ENCODE measurements around the gene SAE1.
"Not testable (repeated sequence)": the region's sequence is repeated elsewhere in the genome, so short reads cannot be mapped to it uniquely, and the experiment has no call there.

SAE1 gene

DNA sequence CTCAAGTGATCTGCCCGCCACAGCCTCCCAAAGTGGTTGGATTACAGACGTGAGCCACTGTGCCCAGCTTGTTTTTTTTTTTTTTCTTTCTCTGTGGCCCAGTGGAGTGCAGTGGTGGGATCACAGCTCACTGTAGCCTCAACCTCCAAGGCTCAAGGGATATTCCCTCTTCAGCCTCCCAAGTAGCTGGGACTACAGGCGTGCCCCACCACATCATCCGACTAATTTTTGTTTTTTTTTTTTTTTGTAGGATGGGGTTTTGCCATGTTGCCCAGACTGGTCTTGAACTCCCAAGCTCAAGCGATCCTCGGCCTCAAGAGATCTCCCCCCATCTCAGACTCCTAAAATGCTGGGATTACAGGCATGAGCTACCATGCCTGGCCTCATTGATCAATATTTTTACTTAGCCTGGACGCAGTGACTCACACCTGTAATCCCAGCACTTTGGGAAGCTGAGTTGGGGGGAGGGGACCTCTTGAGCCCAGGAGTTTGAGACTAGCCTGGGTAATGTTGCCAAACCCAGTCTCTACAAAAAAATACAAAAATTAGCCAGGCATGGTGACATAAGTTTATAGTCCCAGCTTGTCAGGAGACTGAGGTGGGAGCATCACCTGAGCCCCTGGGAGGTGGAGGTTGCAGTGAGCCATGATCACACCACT lies 1.7 kb downstream of the SAE1 start:
- no peak for DNase-seq

- DNase-seq = no peak
Measured at GRCh38 chr19:47133021-47133471, 2.4 kb downstream of the SAE1 start.

DNA sequence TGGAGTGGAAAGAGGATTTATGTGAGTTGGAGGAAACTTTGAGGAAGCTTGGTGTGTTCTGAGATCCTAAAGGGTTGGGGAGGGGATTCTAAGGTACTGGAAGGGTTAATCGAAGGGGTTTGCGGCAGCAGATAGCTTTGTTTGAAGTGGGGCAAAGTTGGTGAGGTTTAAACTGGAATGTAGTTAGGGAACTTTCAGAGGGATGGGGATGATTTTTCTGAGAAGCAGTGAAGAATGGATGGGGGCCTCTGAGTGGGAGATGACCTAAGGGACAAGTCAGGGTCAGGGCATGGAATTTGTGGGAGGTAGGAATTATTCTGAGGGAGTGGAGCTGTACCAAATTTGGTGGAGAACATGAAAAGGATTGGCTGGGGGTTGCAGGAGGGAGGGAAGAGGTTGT lies 3.9 kb downstream of the SAE1 start:
- no peak for DNase-seq

DNA sequence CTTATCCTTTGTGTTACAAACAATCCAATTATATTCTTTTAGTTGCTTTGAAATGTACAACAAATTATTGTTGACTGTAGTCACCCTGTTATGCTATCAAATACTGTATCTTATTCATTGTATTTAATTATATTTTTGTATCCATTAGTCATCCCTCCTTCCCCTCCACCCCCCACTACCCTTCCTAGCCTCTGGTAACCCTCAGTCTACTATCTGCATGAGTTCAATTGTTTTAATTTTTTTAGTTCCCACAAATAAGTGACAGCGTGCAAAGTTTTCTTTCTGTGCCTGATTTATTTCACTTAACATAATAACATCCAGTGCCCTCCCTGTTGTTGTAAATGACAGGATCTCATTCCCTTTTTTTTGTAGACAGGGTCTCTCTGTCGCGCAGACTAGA lies 4.5 kb downstream of the SAE1 start:
- no peak for DNase-seq

DNA sequence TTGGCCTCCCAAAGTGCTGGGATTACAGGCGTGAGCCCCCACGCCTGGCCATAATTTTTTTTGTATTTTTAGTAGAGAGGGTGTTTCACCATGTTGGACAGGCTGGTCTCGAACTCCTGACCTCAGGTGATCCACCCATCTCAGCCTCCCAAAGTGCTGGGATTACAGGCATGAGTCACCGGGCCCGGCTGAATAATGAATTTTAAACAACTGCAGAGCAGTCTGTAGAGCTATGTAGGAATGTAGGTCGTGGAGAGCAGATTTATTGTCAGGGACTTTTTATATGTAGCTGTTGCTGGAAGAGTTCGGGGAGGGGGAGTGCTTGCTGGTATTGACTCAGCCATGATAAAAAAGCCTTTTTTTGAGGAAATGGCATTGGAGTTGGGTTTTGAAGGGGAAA lies 10.6 kb downstream of the SAE1 start:
- not testable (repeated sequence) for DNase-seq

DNA sequence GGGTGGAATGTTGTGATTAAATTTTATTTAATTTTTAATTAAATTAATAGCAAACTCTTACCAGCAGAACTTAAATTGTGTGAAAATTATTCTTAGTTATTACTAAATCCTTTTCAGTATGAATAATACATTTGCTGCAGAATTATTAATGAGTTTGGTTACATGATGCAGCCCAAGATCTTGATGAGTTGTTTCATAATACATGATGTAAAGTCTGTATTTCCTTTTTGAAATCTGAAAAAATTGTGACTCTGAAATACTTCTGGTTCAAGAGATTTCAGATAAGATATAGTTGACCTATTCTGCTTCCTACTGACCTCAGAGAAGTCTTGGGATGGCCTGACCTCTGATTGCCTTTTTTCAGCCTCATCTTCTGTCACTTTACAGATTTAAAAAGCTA lies 11.1 kb downstream of the SAE1 start:
- DNase-seq = no peak

DNA sequence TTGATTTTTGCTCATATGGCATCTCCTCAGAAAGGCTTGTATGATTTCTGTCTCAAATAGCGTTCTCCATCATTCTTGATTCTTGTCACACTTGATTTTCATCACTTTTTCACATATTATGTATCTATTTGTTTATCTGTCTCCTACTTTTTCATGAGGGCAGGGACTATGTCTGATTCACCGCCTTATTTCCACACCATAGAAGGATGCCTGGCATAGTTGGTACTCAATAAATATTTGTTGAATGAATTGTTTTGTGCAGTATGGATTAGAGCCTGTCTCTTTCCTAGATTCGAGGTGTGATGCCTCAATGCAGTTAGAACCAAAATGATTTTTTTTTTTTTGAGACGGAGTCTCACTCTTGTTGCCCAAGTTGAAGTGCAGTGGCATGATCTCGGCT lies 12.1 kb downstream of the SAE1 start:
- no peak for DNase-seq

GRCh38 chr19:47143322-47144073 lies 12.9 kb downstream of the SAE1 start:
- no peak for DNase-seq

- DNase-seq = no peak
Measured at GRCh38 chr19:47144630-47145029, 14.0 kb downstream of the SAE1 start.

GRCh38 chr19:47145639-47146486 lies 15.2 kb downstream of the SAE1 start:
- DNase-seq = no peak

DNA sequence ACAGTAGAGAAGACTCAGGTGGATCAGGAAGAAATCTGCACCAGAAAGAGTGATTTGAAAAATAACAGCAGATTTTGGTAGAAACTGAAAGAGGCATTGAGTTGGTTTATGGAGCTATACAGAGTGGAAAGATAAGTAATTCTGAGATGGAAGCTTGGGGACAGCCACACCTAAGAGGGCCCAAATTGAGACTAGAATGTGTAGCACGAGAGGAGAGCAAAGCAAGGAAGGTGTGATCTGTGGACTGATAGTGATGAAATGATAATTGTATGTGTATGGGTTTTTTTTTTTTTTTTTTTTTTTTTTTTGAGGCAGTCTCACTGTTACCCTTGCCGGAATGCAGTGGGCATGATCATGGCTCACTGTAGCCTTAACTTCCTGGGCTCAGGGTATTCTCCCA lies 16.3 kb downstream of the SAE1 start:
- DNase-seq = no peak

- no peak for DNase-seq
Measured at GRCh38 chr19:47151627-47152026, 21.0 kb downstream of the SAE1 start.

GRCh38 chr19:47152205-47152604 lies 21.6 kb downstream of the SAE1 start:
- DNase-seq = no peak

DNA sequence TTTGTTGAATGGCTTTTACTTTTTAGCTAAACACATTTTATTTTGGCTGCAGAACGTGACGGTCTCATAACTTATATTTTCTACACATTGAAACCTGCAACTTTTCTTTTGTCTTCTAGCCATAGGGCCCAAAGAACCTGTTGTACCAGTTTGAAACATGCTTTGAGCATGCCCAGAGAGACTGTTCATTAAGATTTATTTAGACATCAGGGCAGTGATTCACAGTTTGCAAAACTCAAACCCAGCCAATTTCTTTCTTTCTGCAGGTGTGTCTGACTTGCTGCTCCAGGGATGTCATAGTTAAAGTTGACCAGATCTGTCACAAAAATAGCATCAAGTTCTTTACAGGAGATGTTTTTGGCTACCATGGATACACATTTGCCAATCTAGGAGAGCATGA lies 22.0 kb downstream of the SAE1 start:
- DNase-seq = no peak

GRCh38 chr19:47153266-47153665 lies 22.6 kb downstream of the SAE1 start:
- no peak for DNase-seq

DNA sequence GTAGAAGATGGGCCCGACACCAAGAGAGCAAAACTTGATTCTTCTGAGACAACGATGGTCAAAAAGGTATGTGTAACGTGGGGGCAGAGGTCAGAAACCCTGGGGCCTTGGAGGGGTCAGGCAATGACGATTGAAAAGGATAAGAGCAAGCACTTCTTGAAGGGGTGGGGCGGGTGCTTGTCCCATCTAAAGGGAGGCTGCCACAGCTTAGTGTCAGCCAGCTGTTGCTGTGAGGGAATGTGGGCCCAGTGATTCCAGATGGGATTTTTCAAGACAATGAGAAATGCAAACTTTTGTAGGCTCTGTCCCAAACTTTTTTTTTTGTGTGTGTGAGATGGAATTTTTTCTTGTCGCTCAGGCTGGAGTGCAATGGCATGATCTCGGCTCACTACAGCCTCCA lies 24.5 kb downstream of the SAE1 start:
- no peak for DNase-seq

DNA sequence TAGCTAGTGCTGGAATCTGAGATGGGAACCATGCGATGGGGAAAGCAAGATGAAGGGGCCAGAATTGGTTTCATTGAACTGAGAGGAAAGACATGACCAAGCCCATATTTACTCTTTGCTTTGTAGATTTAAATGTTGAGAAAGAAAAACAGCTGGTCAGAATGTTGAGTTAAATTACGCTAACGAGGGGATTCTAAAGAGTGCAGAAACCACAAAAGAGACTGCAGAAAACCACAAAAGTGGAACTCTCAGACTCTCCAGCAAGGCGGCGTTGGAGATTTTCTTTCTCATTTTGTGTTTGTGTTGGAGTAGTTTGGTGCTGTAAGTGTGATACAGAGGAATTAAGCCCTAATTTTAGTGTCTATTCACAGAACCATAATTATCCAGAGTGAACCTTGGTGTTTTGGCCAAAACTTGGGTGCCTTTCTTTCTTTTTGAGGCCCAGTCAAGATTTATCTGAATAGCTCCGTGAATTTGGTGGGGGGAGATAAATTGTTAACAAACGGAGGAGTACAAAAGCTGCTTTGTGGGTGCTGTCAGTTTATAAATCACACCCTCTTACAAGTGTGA lies 26.3 kb downstream of the SAE1 start:
- no peak for DNase-seq

DNA sequence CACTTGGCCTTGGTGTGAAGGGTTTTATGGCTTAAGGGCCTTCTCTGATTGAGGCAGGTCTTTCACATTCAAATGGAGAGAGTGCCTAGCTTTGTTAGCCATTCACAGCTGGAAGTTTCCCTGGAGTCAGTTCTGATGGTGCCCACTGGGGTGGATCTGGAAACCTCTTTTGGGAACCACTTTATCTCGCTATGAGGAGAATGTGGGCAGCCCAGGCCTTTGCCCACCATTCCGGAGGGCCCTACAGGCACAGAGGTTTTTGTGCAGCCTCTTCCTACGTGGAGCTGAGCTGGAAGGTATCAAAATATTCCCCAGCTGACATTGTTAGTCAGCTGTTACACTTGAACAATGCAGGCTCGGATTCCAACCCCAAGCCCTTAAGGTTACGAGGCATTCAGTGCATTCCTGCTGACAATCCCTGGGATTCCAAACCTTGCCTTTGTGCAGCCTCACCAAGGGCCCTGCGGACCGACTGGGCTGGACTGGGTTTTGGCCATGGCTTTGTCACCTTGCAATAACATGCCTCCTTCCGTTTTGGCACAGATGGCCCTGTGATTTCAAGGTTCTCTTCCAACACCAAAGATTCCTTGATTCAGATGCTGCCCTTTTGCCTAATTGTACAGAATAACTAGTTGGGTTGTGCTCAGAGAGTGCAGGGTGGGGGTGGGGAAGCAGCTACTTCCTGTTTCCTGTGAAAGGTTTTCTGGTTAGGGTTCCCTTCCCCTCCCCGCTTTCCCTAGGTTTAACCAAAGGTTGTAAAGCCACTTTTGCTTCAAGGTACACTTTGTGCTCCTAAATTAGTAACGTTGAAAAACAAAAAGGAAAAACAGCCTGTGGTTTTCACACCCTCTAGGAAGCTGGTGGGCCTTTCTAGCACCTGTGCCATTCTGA lies 27.0 kb downstream of the SAE1 start:
- DNase-seq = peak; percentile 25

GRCh38 chr19:47158367-47158791 lies 27.7 kb downstream of the SAE1 start:
- DNase-seq = no peak

DNA sequence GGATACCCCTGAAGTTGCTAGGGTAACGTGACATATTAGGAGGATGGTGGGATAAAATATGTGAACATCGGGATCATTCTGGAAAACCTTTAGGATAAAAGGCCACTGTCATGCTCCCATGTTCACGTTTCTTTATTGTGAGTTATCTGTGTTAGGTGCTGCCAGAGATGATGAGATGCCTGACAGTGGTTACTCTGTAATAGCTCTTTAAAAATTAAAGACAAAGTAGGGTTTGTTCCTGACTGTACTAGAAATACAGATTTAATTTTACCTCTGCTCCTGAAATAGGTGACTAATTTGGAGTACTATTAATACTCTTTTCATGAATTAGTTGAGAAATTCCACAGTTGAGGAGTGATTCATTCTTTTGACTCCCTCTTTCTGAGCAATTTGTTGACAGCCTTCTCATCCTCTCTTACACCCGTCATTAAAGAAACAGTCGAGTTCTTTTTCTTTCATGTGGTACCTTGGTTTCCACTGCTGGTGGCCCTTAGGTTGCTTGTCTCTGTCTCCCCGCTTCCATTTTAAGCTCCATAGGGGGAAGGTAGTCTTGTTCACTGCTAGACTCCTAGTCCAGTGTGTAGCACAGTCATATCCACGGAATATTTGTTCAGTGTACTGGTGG lies 28.4 kb downstream of the SAE1 start:
- no peak for DNase-seq

DNA sequence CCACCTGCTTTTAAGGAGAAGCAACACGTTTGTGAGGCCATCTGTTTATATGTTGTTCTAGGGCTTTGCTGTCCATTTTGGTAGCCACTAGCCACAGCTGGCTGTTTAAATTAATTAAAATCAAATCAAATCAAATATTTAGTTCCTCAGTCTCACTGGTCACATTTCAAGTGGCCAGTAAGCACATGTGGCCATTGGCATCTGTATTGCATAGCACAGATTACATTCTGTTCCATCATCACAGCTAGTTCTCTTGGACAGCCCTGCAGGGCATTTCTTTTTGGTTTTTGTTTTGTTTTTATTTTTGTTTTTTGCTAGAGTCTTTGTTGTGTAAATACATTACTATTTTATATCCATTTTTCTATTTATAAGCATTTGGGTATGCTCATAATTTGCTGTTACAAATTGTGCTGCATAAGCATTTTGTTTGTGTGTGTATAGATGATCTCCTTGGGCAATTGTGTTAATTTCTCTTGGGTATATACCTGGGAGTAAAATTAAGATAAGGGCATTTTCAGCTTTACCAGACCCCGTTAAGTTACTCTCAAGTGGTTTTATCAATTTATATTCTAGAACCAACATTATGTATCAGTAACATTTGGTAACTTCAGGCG lies 31.3 kb downstream of the SAE1 start:
- no peak for DNase-seq

Data from retina (tissue), 1 donor.